Measurements from ENCODE around the gene GAS6.

The GAS6 gene

DNA sequence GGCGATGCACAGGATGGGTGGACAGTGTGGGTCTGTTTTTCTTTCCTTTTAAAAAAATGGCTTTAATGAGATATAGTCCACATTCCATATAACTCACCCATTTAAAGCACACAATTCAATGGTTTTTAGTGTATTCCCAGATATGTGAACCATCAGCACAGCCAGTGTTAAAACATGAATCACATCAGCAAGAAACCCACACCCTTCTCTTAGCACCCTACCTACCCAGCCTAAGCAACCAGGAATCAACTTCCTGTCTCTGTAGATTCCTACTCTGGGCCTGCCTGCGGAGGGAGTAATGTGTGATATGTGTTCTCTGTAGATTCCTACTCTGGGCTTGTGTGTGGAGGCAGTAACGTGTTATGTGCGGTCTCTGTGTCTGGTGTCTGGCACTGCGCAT lies 92.9 kb downstream of the GAS6 start:
- no peak for DNase-seq (ENCODE audit: low spot score)

Data from D341Med (cell line).